Endometrial microvascular endothelial cells (primary cell): Measurements from ENCODE around the gene GSTO2. TPM values are rescaled to one million over a fixed set of nuclear protein-coding genes. Genes with fewer than 3 reads are reported as not detected.

Experiments
- in situ Hi-C: cut with HindIII; loops from 2 replicates; pipeline ENCODE4 v1.10.0; 2017; ENCODE audit warnings: low sequenced_read_pairs, low pct_unique_long_range_greater_than_20kb; ENCODE audit errors: inconsistent ontology term
- total RNA-seq: library from RNA; depleted of rRNA; stranded (reverse); fragments of >200 nt; gene quantifications from one replicate; pipeline ENCODE4 v1.2.3, GENCODE V29; 2015; ENCODE audit errors: inconsistent ontology term

Gene GSTO2
- total RNA-seq, 1 donor from 2014 or later = 0.19 TPM

- in situ Hi-C loops = no loop called here
These were observed 6.1 kb downstream of the GSTO2 start for GRCh38 chr10:104274762-104275721.

DNA sequence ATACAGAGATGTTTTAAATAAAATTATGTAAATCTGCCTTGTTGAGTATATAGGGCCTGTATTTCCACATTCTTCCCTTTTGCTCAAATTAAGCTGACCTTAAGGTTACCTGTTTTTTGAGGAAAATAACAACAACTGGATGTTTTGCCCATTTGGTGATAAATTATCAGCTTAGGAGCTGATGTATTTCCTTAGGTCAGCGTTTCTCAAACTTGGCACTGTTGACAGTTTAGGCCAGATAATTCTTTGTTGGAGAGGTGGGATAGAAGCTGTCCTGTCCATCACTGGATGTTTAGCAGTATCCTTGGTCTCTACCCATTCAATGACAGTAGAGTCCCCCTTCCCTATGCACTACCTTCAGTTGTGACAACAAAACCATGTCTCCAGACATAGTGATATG lies 7.2 kb downstream of the GSTO2 start:
- in situ Hi-C loops = no loop called here

- in situ Hi-C loops = no loop called here
These were observed 8.8 kb downstream of the GSTO2 start for GRCh38 chr10:104277785-104278184.

DNA sequence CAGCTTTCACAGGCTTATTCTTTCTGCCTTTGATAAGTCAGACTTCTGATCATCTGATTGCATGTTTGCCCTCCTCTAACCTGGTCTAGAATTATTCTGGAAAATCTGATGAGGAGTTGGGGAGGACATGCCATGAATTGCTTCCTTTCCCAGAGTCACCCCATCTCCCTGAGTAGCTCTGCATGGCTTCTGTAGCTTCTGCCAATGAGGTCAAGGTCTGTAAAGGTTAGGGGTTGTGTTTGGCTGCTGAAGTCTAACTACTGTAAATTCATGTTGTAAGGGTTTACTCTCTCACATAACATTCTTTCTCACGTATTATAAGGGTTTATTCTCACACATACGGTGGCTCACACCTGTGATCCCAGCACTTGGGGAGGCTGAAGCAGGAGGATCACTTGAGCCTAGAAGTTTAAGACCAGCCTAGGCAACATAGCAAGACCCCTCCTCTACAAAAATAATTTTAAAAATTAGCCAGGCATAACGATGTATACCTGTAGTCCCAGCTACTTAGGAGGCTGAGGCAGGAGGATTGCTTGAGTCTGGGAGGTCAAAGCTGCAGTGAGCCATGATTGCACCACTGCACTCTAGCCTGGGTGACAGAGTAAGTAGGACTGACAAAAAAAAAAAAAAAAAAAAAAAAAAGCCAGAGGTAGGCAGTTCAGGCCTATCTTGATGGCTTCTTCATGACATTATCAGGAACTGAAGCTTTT lies 10.7 kb downstream of the GSTO2 start:
- in situ Hi-C loops = no loop called here

GRCh38 chr10:104281694-104282093 lies 12.7 kb downstream of the GSTO2 start:
- in situ Hi-C loops = no loop called here

DNA sequence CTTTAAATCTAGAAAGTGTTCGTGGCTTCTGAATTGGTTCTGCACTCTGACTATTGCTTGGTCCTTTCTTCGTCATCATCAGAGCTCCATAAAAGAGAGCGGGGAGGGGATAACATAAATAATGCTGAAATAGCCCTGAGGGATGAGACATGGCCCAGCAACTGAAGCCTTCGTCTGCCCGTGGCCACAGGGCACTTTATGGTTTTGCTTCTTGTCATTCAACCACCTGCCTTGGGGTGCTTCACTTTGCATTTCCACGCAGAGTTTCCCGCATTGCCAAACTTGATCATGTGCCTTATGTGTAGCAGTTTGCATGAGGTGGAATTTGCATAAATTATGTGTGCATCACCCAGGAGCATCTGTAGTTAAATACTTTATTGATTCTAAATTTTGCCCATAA lies 15.9 kb downstream of the GSTO2 start:
- in situ Hi-C loops = no loop called here

GRCh38 chr10:104286939-104287338 lies 18.0 kb downstream of the GSTO2 start:
- in situ Hi-C loops = no loop called here

DNA sequence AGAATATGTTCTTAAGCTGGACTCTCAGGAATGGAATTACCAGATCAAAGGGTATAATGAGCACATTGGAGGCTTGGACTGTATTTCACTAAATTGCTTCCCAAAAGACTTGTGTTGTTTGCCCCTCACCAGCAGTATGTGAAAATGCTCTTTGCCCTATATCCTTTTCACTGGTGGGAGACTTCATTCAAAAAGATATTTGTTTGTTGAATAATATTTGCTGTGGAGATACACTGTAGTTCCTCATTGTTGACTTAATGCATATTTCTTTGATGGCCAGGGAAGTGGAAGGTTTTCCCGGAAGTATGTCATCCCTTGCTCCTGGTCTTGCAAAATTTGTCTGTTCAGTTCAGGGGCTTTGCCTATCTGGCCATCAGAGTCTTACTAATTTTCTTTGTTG lies 19.4 kb downstream of the GSTO2 start:
- in situ Hi-C loops = no loop called here

- in situ Hi-C loops = no loop called here
These were observed 22.5 kb downstream of the GSTO2 start for GRCh38 chr10:104291439-104291951.

DNA sequence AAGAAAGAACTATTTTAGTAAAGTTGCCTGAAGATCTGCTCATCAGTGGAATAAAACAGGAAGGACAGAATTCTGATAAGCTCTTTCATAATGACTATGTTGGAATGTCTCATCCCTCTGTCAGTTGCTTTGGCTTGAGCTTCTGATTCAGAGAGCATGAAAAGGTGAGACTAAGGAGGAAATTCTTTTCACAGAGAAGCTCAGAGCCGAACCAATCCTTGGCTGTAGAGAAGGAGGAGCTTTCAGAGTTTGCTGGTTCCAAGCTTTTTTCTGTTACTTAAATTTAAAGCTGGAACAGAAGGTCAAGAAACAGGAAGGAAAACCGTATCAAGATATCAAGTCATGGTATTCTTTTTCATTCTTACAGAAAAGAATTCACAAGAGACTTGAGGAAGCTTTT lies 24.0 kb downstream of the GSTO2 start:
- in situ Hi-C loops = no loop called here

GRCh38 chr10:104293781-104294321 lies 24.9 kb downstream of the GSTO2 start:
- in situ Hi-C loops = no loop called here

DNA sequence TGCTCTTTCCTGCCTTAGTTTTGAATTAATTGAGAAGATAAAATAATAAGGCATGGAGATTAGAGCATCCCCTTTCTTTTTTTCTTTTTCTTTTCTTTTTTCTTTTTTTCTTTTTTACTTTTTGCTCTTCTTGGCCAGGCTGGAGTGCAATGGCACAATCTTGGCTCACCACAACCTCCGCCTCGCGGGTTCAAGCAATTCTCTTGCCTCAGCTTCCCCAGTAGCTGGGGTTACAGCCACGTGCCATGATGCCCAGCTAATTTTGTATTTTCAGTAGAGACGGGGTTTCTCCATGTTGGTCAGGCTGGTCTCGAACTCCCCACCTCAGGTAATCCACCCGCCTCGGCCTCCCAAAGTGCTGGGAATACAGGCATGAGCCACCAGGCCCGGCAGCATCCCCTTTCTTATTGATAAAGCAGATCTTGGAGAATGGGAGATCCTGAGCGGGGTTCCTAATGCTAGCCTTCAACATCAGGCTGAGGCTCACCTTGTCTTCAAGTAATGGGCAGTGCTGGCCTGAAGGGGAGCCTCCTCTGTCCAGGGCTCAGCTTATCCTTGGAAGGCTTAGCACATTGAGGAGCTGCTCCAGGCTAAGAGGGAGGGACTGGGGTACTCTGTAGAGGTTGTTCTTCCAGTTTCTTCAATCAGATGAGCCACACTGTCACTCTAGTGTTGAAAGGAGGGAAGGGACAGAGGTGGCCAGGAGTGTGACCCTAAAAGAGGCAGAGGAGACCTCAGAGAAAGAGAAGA lies 27.9 kb downstream of the GSTO2 start:
- in situ Hi-C loops = no loop called here

DNA sequence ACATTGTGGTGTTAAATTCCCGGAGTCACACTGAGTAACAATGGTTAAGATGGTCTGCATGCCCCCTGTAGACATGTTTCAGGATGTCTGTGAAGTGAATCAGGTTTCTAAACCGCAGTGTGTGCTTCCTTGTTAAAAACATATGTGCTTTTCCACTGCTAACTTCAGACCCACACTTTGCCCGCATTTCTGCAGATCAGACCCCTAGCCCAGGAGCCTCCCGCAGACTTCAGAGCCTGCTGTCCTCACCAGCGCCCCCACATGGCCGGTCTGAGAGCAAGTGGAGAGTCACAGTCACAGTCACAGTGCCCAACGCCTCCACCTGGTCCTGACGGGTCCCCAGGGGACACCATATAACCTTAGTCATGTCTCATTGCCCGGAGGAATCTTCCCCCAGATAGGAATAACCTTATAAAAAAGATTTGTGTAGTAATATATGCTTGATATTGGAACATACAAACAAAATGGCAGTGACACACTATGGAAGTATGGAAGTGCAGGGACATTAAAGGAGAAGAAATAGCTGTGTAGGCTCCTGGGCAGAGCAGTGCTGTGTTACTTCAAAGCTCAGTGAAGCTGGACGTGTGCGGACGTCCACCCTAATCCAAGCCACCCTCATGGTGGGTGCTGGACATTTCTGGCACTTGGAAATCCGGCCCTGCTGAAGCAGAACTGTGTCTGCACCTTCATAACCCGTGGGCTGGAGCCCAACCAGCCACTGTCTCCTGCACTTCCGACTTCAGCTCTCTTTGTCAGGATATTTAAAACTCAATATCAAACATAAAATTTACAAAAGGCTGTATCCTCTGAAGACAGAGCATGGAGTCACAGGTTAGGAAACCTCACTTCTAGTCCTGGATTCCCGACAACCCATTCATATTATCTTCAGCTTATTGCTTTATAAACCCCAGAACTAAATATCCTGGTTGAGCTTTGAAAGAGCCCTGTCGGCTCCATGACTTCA lies 29.0 kb downstream of the GSTO2 start:
- in situ Hi-C loops = no loop called here

- in situ Hi-C loops = no loop called here
These were observed 30.3 kb downstream of the GSTO2 start for GRCh38 chr10:104299031-104299904.

DNA sequence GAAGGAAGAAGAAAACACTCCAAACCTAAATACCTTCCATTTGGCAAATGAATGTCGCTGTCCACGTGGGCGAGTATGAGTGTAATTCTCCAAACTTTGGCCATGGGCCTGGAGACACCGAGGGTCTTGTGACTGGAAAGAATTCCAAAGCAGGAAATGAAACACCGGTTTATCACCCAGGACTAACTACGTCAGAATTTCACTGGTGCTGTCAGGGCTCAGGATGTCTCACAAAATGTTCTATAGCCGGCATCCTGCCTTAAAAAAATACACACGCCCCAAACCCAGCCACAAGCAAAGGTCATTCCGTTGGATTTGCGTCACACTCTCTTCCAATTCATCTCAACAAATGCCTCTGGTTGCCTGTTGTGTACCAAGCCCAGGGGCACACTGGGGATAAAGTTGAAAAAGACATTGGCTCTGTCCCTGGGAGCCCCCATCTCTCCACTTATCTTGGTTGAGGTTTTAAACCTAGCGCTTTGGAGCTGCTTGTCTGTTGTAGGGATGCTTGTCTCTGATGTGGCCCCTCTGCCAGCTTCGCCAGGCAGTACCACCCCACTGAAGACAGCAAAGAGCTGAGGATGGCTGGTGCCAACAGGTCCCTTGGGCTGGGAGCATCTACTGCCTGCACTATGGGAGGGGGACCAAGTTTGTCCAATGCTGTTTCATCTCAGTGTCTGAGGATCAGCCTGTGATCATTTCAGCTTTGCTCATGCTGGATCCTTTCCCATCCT lies 31.2 kb downstream of the GSTO2 start:
- in situ Hi-C loops = loop anchor here (5.0 kb wide), 1 partner anchor 42 kb away; no protein-coding TSS in a partner anchor

- in situ Hi-C loops = loop anchor here (5.0 kb wide), 1 partner anchor 41 kb away; no protein-coding TSS in a partner anchor
These were observed 31.8 kb downstream of the GSTO2 start for GRCh38 chr10:104300736-104301292.
